ENCODE results near the gene NKIRAS1.

- TF ChIP-seq POLR2A (IDR thresholded peaks at IDR 0.05), result no peak
- no peak for TF ChIP-seq CTCF (IDR thresholded peaks at IDR 0.05)
Measured at GRCh38 chr3:23859839-23860382, 56.9 kb downstream of the NKIRAS1 start.
